Naive B cell (primary cell): ENCODE data around the gene MYH16. TPM values are rescaled to one million over a fixed set of nuclear protein-coding genes. Genes with fewer than 3 reads are reported as not detected.
"Not testable (repeated sequence)": the region's sequence is repeated elsewhere in the genome, so short reads cannot be mapped to it uniquely, and the experiment has no call there.

Source experiments
- ATAC-seq, 2 donors: fragments of 150-1000 bp; cut with Tn5 transposase; 2 replicates each; pipeline ENCODE4 v1.10.0; 2021; ENCODE audit warnings: low read depth in 2 of 2, mild to moderate bottlenecking in 2 of 2, moderate library complexity in 2 of 2
- DNase-seq: peaks from one replicate; pipeline ENCODE4 v3.0.0; 2022
- H3K27ac Mint-ChIP-seq, 6 donors: one replicate each; pipeline ENCODE4 v1.8.0; 2020 to 2022; ENCODE audit warnings: mild to moderate bottlenecking in 6 of 6, mixed read lengths in 6 of 6, moderate library complexity in 5 of 6, inconsistent platforms in 2 of 6
- H3K27me3 Mint-ChIP-seq, 3 donors: one replicate each; pipeline ENCODE4 v1.8.0; 2021 to 2022; ENCODE audit warnings: mixed read lengths in 3 of 3, mild to moderate bottlenecking in 1 of 3
- H3K36me3 Mint-ChIP-seq, 2 donors: one replicate each; pipeline ENCODE4 v1.8.0; 2020 to 2022; ENCODE audit warnings: mixed read lengths in 2 of 2, inconsistent platforms in 1 of 2, mild to moderate bottlenecking in 1 of 2
- H3K4me1 Mint-ChIP-seq, 3 donors: one replicate each; pipeline ENCODE4 v1.8.0; 2020 to 2022; ENCODE audit warnings: mixed read lengths in 3 of 3, inconsistent platforms in 1 of 3, mild to moderate bottlenecking in 1 of 3, moderate library complexity in 1 of 3
- H3K4me3 Mint-ChIP-seq, 8 donors: one replicate each; pipeline ENCODE4 v1.8.0; 2020 to 2022; ENCODE audit warnings: mild to moderate bottlenecking in 8 of 8, mixed read lengths in 8 of 8, moderate library complexity in 8 of 8, inconsistent platforms in 2 of 8
- H3K9me3 Mint-ChIP-seq, 7 donors: one replicate each; pipeline ENCODE4 v1.8.0; 2020 to 2022; ENCODE audit warnings: mixed read lengths in 7 of 7, mild to moderate bottlenecking in 5 of 7, inconsistent platforms in 2 of 7, moderate library complexity in 1 of 7
- polyA plus RNA-seq, 6 donors: library from polyadenylated mRNA; unstranded; fragments of 300-500 nt; fragmentation: Illumina TruSeq; gene quantifications; one replicate each; pipeline ENCODE4 v1.2.3, GENCODE V29; 2021; ENCODE audit warnings: low read depth in 6 of 6

Gene MYH16
- polyA plus RNA-seq, 6 donors from 2014 or later = not detected

DNA sequence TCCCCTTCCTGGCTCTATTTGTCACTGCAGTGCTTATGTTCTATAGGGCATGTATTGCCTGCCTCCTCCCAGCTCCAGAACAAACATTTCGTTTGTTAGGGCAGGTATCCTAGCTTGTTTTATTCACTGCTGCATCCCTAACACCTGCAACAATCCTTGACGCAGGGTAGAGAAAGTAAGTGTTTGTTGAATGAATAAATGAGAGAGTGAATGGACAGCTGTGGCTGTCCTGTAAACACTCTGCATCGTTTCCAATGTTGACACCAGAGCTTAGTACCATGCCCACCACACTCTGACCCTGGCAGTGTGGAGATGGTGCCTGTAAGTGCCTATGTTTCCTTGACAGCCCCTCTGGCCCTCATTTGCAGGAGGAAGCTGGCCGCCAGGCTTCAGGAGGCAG is 21.0 kb downstream of the MYH16 start:
- H3K4me1 Mint-ChIP-seq = no peaks in the 10 kb centered on the region
- DNase-seq = no peak
- H3K27ac Mint-ChIP-seq = no peak overlapping the region
- no peaks in the 10 kb centered on the region for H3K27me3 Mint-ChIP-seq
- no peaks in the 10 kb centered on the region for H3K9me3 Mint-ChIP-seq
- H3K4me3 Mint-ChIP-seq = no peak overlapping the region
- ATAC-seq = no peak
- H3K36me3 Mint-ChIP-seq = no peaks in the 10 kb centered on the region

DNA sequence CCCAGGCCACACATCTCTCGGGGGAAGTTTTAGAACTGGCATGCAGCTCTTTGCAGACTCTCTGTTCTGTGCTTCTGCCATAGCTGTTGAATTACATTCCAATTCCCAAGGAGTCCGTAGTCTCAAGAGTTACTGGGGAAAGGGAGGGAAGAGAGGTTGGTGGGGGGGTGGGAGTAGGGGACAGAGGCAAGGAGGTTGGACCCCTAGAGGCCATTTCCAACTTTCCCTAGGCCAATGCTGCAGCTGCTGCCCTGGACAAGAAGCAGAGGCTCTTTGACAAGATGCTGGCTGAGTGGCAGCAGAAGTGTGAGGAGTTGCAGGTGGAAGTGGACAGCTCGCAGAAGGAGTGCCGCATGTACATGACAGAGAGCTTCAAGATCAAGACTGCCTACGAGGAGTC is 23.8 kb downstream of the MYH16 start:
- no peak for DNase-seq
- no peaks in the 10 kb centered on the region for H3K36me3 Mint-ChIP-seq

GRCh38 chr7:99301496-99301895 is 28.9 kb downstream of the MYH16 start:
- no peak for ATAC-seq
- no peak overlapping the region for H3K27ac Mint-ChIP-seq
- H3K4me1 Mint-ChIP-seq = no peaks in the 10 kb centered on the region
- no peaks in the 10 kb centered on the region for H3K36me3 Mint-ChIP-seq
- peak overlapping the region in 1 of 8 donors; percentile 52 for H3K4me3 Mint-ChIP-seq
- peaks cover 0 to 7% (median 6%) of the 10 kb centered on the region in 3 donors for H3K27me3 Mint-ChIP-seq
- no peaks in the 10 kb centered on the region for H3K9me3 Mint-ChIP-seq
- DNase-seq = no peak

More for the DNA sequence above, 23.8 kb downstream of the MYH16 start:
- ATAC-seq = no peak
- Mint-ChIP-seq H3K9me3 (no peaks in the 10 kb centered on the region), H3K4me3 (no peak overlapping the region), H3K27ac (peak overlapping the region in 1 of 6 donors; percentile 60), H3K27me3 (no peaks in the 10 kb centered on the region), H3K4me1 (no peaks in the 10 kb centered on the region)

DNA sequence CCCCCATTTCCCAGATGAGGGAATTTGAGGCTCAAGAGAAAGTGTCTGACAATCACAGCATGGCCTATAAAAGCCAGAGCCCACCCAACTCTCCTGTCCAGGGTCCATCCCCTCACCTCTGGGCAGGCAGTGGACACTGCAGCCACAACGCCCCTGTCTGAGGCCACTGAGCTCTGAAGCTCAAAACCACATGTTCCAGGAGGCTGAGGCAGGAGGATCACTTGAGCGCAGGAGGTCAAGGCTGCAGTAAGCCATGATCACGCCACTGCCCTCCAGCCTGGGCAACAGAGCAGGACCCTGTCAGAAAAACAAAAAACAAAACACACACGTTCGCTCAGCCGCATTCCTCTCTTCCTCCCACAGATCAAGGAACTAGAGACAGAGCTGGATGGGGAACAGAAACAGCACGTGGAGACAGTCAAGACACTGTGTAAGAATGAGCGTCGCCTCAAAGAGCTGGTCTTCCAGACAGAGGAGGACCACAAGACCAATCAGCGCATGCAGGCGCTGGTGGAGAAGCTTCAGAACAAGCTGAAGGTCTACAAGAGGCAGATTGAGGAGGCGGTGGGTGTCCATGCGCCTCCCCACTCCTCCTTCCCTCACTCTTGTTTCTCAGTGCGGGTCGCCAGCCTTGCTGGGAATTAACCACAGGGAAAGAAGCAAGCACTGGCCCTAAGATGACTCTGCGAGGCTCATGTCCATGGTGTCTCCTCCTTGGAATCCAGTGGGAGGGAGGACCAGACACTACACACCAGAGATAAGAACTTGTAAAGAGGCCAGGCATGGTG is 33.0 kb downstream of the MYH16 start:
- peak overlapping the region in 1 of 6 donors; percentile 16 for H3K27ac Mint-ChIP-seq
- H3K27me3 Mint-ChIP-seq = peaks cover 0 to 12% (median 7%) of the 10 kb centered on the region in 3 donors
- no peak overlapping the region for H3K4me3 Mint-ChIP-seq
- ATAC-seq = no peak
- peaks cover 0 to 5% (median 2%) of the 10 kb centered on the region in 7 donors for H3K9me3 Mint-ChIP-seq
- no peaks in the 10 kb centered on the region for H3K4me1 Mint-ChIP-seq
- H3K36me3 Mint-ChIP-seq = peaks cover 0 to 7% of the 10 kb centered on the region in 2 donors
- no peak for DNase-seq

- no peak overlapping the region for H3K4me3 Mint-ChIP-seq
- H3K4me1 Mint-ChIP-seq = peaks cover 0 to 11% (median 0%) of the 10 kb centered on the region in 3 donors
- H3K27ac Mint-ChIP-seq = no peak overlapping the region
- peaks cover 0 to 7% of the 10 kb centered on the region in 2 donors for H3K36me3 Mint-ChIP-seq
- H3K9me3 Mint-ChIP-seq = peaks cover 0 to 5% (median 2%) of the 10 kb centered on the region in 7 donors
- no peak for ATAC-seq
- DNase-seq = no peak
- peaks cover 0 to 12% (median 7%) of the 10 kb centered on the region in 3 donors for H3K27me3 Mint-ChIP-seq
Observed at GRCh38 chr7:99308461-99309074, 35.9 kb downstream of the MYH16 start.

DNA sequence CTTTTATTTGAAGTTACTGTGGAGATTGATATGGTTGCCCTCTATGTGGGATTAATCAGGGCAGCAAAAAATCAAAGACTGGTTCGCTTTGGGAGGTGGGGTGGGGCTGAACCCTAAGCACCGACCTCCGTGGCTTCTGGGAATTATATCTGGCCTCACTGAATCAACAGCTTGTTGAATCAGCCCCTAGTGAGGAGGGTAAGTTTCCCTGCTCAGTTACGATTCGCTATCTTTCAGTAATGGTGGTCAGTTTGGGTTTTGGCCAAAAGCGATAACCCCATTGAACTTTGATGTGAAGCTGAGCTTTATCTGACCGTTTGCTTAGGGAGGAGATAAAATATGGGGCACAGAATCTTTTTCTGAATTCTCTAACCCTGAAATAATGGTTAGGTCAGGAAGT is 36.5 kb downstream of the MYH16 start:
- H3K4me1 Mint-ChIP-seq = peaks cover 0 to 11% (median 0%) of the 10 kb centered on the region in 3 donors

DNA sequence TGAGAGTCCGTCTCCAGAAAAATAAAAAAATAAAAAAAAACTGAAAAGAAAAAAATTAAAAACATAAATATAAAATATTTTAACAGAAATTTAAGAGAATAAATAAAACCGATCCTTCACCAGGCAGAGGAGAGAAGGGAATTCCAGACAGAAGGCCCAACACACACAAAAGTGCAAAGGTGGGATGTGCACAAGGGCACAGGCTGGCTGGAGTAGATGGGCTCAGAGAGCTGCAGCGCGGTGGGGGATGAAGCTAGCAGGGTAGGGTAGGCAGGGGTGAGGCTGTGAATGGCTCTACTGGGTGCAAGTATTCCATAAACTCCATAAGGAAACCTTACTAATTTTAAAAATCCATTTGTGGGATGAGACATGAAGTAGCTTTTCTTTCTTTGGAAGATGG is 37.4 kb downstream of the MYH16 start:
- H3K4me3 Mint-ChIP-seq = no peak overlapping the region
- H3K4me1 Mint-ChIP-seq = peaks cover 0 to 11% (median 0%) of the 10 kb centered on the region in 3 donors
- no peak overlapping the region for H3K27ac Mint-ChIP-seq
- peaks cover 0 to 7% of the 10 kb centered on the region in 2 donors for H3K36me3 Mint-ChIP-seq
- peaks cover 0 to 5% (median 2%) of the 10 kb centered on the region in 7 donors for H3K9me3 Mint-ChIP-seq
- H3K27me3 Mint-ChIP-seq = peaks cover 0 to 12% (median 5%) of the 10 kb centered on the region in 3 donors
- no peak for ATAC-seq
- no peak for DNase-seq

More for the DNA sequence above, 36.5 kb downstream of the MYH16 start:
- no peak for ATAC-seq
- DNase-seq = no peak
- H3K4me3 Mint-ChIP-seq = no peak overlapping the region
- peaks cover 0 to 7% of the 10 kb centered on the region in 2 donors for H3K36me3 Mint-ChIP-seq
- peaks cover 0 to 12% (median 7%) of the 10 kb centered on the region in 3 donors for H3K27me3 Mint-ChIP-seq
- H3K9me3 Mint-ChIP-seq = peaks cover 0 to 5% (median 2%) of the 10 kb centered on the region in 7 donors
- H3K27ac Mint-ChIP-seq = no peak overlapping the region

DNA sequence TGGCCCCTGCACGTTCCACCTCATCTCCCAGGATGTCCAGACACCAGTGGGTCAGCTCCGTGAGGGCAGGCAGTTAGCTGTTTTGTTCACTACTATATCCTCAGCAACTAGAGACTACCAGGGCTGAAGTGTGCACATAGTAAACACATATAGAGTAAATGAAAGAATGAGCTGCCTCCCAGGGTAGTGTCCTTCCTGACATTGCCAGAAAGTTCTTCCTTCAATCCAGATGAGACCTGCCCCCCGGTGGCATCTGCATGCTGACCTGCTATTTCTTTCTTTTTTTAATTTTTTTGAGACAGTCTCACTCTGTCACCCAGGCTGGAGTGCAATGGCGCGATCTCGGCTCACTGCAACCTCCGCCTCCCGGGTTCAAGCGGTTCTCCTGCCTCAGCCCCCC is 39.1 kb downstream of the MYH16 start:
- peaks cover 0 to 5% (median 2%) of the 10 kb centered on the region in 7 donors for H3K9me3 Mint-ChIP-seq
- DNase-seq = no peak
- H3K27me3 Mint-ChIP-seq = peaks cover 0 to 7% (median 0%) of the 10 kb centered on the region in 3 donors
- H3K4me1 Mint-ChIP-seq = peaks cover 0 to 11% (median 0%) of the 10 kb centered on the region in 3 donors
- no peak overlapping the region for H3K27ac Mint-ChIP-seq
- H3K4me3 Mint-ChIP-seq = no peak overlapping the region
- no peak for ATAC-seq
- peaks cover 0 to 7% of the 10 kb centered on the region in 2 donors for H3K36me3 Mint-ChIP-seq

DNA sequence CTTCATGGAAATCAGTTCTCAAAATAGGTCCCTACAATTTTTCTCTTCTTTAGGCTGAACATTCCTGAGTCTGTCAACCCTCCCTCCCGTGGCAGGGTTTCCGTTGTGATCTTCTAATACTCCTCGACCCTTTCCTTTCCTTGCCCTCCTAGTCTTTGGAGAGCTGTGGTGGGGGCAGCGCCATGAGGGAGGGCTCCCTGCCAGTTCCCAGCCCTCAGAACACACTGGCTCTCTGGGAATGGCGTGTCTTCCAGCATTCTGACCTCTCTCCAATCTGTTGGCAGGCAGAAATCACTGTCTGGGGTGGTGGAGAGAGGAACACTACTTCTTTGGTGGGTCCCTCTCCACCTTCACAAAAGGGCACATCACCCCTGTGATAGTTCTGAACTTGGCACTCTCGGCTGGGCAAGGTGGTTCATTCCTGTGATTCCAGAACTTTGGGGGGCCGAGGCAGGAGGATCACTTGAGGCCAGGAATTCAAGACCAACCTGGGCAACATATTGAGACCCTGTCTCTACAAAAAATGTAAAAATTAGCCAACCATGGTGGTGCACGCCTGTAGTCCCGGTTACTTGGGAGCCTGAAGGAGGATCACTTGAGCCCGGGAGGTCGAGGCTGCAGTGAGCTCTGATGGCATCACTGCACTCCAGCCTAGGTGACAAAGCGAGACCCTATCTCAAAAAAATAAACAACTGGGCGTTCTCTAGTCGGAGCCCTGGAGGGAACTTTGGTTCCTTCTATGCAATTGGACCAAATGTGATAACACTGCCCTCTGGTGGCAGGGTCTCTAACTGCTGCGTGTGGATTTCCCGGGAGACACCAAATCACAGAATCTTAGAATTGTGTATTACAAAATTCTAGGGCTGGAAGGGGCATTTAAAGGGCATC is 39.9 kb downstream of the MYH16 start:
- peaks cover 0 to 7% of the 10 kb centered on the region in 2 donors for H3K36me3 Mint-ChIP-seq
- peak overlapping the region in 1 of 6 donors; percentile 90 for H3K27ac Mint-ChIP-seq

GRCh38 chr7:99313204-99313573 is 40.5 kb downstream of the MYH16 start:
- H3K36me3 Mint-ChIP-seq = peaks cover 0 to 7% of the 10 kb centered on the region in 2 donors
- peaks cover 0 to 7% (median 0%) of the 10 kb centered on the region in 3 donors for H3K27me3 Mint-ChIP-seq
- H3K27ac Mint-ChIP-seq = peak overlapping the region in 1 of 6 donors; percentile 90
- DNase-seq (no peak), ATAC-seq (peak; percentile 57 to 68)
- peaks cover 0 to 5% (median 2%) of the 10 kb centered on the region in 7 donors for H3K9me3 Mint-ChIP-seq
- peak overlapping the region in 5 of 8 donors; percentile 30 to 87 (median 59) for H3K4me3 Mint-ChIP-seq
- H3K4me1 Mint-ChIP-seq = peaks cover 0 to 11% (median 0%) of the 10 kb centered on the region in 3 donors

More for the DNA sequence above, 39.9 kb downstream of the MYH16 start:
- H3K9me3 Mint-ChIP-seq = peaks cover 0 to 5% (median 2%) of the 10 kb centered on the region in 7 donors
- DNase-seq = peak; percentile 58
- H3K4me1 Mint-ChIP-seq = peaks cover 0 to 11% (median 0%) of the 10 kb centered on the region in 3 donors
- ATAC-seq = peak; percentile 71 to 79
- H3K27me3 Mint-ChIP-seq = peaks cover 0 to 7% (median 0%) of the 10 kb centered on the region in 3 donors
- H3K4me3 Mint-ChIP-seq = peak overlapping the region in 5 of 8 donors; percentile 30 to 87 (median 59)

DNA sequence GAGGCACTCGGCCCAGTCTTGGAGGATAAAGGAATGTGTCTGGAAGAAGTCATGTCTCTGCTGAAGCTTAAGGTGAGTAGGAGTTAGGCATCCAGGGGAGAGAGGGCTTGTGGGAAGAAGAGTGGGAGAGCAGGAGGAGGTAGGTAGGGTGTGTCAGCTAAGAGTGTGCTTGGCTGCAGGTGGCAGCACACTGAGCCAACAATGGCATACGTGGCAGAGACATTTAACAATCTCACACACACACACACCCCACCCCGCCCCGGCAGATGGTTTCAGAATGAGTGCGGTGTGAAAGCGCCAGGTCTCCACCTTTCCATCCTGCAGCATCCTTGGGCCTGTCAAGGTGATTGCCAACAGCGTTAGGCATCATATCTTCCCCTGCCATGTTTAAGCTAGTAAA is 41.9 kb downstream of the MYH16 start:
- H3K9me3 Mint-ChIP-seq = peaks cover 0 to 5% (median 2%) of the 10 kb centered on the region in 7 donors
- ATAC-seq (no peak), DNase-seq (no peak)
- H3K27ac Mint-ChIP-seq = no peak overlapping the region
- peaks cover 0 to 7% (median 0%) of the 10 kb centered on the region in 3 donors for H3K27me3 Mint-ChIP-seq
- H3K36me3 Mint-ChIP-seq = peaks cover 0 to 7% of the 10 kb centered on the region in 2 donors
- no peak overlapping the region for H3K4me3 Mint-ChIP-seq
- H3K4me1 Mint-ChIP-seq = peaks cover 0 to 11% (median 0%) of the 10 kb centered on the region in 3 donors

- Mint-ChIP-seq H3K4me1 (peaks cover 0 to 12% (median 6%) of the 10 kb centered on the region in 3 donors), H3K27me3 (no peaks in the 10 kb centered on the region), H3K9me3 (no peaks in the 10 kb centered on the region), H3K4me3 (peak overlapping the region in 2 of 8 donors; percentile 4 to 50), H3K27ac (no peak overlapping the region), H3K36me3 (no peaks in the 10 kb centered on the region)
- DNase-seq (no peak), ATAC-seq (no peak)
Observed at GRCh38 chr7:99320371-99320770, 47.7 kb downstream of the MYH16 start.

GRCh38 chr7:99322659-99323058 is 50.0 kb downstream of the MYH16 start:
- H3K36me3 Mint-ChIP-seq, H3K9me3 Mint-ChIP-seq, DNase-seq, ATAC-seq, H3K27me3 Mint-ChIP-seq: not testable (repeated sequence)
- H3K4me3 Mint-ChIP-seq = peak overlapping the region in 2 of 8 donors; percentile 61 to 94
- peaks cover 11 to 26% (median 17%) of the 10 kb centered on the region in 3 donors for H3K4me1 Mint-ChIP-seq
- peak overlapping the region in 1 of 6 donors; percentile 29 for H3K27ac Mint-ChIP-seq
